Measurements from ENCODE around the gene SMTNL1. TPM values are rescaled to one million over a fixed set of nuclear protein-coding genes. Genes with fewer than 3 reads are reported as not detected.

SMTNL1 gene
- total and polyA plus RNA-seq, 9 of the 15 experiments (the other 6 are each of a cell fraction or from before 2014, with no cell fraction given), result not detected

DNA sequence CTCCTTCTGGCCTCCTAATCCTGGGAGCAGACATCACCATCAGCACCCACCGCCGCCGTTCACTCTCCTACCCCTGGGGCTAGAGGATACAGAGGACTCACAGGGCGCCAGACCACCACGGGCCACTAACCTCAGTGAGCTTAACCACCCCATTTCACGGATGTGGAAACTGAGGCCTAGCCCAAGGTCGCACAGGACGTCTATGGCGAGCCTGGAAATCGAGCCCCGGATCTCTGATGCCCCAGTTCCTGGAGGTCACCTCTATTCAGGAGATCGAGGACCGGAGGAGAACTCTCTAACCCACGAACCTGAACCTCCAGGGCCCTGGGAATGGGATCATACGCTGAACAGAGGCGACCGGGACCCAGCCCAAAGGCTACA, 7.2 kb upstream of the SMTNL1 start (continued):
- TF ChIP-seq, protein P1, sequence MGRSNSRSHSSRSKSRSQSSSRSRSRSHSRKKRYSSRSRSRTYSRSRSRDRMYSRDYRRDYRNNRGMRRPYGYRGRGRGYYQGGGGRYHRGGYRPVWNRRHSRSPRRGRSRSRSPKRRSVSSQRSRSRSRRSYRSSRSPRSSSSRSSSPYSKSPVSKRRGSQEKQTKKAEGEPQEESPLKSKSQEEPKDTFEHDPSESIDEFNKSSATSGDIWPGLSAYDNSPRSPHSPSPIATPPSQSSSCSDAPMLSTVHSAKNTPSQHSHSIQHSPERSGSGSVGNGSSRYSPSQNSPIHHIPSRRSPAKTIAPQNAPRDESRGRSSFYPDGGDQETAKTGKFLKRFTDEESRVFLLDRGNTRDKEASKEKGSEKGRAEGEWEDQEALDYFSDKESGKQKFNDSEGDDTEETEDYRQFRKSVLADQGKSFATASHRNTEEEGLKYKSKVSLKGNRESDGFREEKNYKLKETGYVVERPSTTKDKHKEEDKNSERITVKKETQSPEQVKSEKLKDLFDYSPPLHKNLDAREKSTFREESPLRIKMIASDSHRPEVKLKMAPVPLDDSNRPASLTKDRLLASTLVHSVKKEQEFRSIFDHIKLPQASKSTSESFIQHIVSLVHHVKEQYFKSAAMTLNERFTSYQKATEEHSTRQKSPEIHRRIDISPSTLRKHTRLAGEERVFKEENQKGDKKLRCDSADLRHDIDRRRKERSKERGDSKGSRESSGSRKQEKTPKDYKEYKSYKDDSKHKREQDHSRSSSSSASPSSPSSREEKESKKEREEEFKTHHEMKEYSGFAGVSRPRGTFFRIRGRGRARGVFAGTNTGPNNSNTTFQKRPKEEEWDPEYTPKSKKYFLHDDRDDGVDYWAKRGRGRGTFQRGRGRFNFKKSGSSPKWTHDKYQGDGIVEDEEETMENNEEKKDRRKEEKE (IDR thresholded peaks at IDR 0.05; ENCODE audit: borderline replicate concordance in 1 of 2, control insufficient read depth in 1 of 2, low read depth in 2 of 2, low read length in 1 of 2), result no peak
- 0 out of 2 replicates have a peak, but pooled peaks have one; percentile 19 for TF ChIP-seq ZNF766 (CRISPR knock-in tag; conservative IDR thresholded peaks at IDR 0.05)
- TF ChIP-seq TAF7 (tag; IDR thresholded peaks at IDR 0.05), result no peak
- TF ChIP-seq ZNF324 (CRISPR knock-in tag; IDR thresholded peaks at IDR 0.05), result no peak
- no peak for TF ChIP-seq SMARCA4 (IDR thresholded peaks at IDR 0.05)
- TF ChIP-seq SLC30A9 (CRISPR knock-in tag; IDR thresholded peaks at IDR 0.05), result no peak
- TF ChIP-seq, protein P2, sequence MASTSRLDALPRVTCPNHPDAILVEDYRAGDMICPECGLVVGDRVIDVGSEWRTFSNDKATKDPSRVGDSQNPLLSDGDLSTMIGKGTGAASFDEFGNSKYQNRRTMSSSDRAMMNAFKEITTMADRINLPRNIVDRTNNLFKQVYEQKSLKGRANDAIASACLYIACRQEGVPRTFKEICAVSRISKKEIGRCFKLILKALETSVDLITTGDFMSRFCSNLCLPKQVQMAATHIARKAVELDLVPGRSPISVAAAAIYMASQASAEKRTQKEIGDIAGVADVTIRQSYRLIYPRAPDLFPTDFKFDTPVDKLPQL (IDR thresholded peaks at IDR 0.05; ENCODE audit: extremely low read depth, insufficient read length), result no peak
- TF ChIP-seq, protein P3, sequence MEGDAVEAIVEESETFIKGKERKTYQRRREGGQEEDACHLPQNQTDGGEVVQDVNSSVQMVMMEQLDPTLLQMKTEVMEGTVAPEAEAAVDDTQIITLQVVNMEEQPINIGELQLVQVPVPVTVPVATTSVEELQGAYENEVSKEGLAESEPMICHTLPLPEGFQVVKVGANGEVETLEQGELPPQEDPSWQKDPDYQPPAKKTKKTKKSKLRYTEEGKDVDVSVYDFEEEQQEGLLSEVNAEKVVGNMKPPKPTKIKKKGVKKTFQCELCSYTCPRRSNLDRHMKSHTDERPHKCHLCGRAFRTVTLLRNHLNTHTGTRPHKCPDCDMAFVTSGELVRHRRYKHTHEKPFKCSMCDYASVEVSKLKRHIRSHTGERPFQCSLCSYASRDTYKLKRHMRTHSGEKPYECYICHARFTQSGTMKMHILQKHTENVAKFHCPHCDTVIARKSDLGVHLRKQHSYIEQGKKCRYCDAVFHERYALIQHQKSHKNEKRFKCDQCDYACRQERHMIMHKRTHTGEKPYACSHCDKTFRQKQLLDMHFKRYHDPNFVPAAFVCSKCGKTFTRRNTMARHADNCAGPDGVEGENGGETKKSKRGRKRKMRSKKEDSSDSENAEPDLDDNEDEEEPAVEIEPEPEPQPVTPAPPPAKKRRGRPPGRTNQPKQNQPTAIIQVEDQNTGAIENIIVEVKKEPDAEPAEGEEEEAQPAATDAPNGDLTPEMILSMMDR (IDR thresholded peaks at IDR 0.05 in 2 of 3, conservative IDR thresholded peaks at IDR 0.05 in 1 of 3; ENCODE audit: insufficient read depth in 2 of 3, low read depth in 1 of 3, low read length in 3 of 3), result no peak
- no peak for TF ChIP-seq ZNF445 (CRISPR knock-in tag; IDR thresholded peaks at IDR 0.05; ENCODE audit: low read depth)
- TF ChIP-seq MEIS2 (IDR thresholded peaks at IDR 0.05; ENCODE audit: partially characterized antibody), result no peak
- TF ChIP-seq, protein P4, sequence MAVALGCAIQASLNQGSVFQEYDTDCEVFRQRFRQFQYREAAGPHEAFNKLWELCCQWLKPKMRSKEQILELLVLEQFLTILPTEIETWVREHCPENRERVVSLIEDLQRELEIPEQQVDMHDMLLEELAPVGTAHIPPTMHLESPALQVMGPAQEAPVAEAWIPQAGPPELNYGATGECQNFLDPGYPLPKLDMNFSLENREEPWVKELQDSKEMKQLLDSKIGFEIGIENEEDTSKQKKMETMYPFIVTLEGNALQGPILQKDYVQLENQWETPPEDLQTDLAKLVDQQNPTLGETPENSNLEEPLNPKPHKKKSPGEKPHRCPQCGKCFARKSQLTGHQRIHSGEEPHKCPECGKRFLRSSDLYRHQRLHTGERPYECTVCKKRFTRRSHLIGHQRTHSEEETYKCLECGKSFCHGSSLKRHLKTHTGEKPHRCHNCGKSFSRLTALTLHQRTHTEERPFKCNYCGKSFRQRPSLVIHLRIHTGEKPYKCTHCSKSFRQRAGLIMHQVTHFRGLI (CRISPR knock-in tag; IDR thresholded peaks at IDR 0.05), result no peak
- TF ChIP-seq, protein P5, sequence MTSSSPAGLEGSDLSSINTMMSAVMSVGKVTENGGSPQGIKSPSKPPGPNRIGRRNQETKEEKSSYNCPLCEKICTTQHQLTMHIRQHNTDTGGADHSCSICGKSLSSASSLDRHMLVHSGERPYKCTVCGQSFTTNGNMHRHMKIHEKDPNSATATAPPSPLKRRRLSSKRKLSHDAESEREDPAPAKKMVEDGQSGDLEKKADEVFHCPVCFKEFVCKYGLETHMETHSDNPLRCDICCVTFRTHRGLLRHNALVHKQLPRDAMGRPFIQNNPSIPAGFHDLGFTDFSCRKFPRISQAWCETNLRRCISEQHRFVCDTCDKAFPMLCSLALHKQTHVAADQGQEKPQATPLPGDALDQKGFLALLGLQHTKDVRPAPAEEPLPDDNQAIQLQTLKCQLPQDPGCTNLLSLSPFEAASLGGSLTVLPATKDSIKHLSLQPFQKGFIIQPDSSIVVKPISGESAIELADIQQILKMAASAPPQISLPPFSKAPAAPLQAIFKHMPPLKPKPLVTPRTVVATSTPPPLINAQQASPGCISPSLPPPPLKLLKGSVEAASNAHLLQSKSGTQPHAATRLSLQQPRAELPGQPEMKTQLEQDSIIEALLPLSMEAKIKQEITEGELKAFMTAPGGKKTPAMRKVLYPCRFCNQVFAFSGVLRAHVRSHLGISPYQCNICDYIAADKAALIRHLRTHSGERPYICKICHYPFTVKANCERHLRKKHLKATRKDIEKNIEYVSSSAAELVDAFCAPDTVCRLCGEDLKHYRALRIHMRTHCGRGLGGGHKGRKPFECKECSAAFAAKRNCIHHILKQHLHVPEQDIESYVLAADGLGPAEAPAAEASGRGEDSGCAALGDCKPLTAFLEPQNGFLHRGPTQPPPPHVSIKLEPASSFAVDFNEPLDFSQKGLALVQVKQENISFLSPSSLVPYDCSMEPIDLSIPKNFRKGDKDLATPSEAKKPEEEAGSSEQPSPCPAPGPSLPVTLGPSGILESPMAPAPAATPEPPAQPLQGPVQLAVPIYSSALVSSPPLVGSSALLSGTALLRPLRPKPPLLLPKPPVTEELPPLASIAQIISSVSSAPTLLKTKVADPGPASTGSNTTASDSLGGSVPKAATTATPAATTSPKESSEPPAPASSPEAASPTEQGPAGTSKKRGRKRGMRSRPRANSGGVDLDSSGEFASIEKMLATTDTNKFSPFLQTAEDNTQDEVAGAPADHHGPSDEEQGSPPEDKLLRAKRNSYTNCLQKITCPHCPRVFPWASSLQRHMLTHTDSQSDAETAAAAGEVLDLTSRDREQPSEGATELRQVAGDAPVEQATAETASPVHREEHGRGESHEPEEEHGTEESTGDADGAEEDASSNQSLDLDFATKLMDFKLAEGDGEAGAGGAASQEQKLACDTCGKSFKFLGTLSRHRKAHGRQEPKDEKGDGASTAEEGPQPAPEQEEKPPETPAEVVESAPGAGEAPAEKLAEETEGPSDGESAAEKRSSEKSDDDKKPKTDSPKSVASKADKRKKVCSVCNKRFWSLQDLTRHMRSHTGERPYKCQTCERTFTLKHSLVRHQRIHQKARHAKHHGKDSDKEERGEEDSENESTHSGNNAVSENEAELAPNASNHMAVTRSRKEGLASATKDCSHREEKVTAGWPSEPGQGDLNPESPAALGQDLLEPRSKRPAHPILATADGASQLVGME (CRISPR knock-in tag; IDR thresholded peaks at IDR 0.05), result no peak
- no peak for TF ChIP-seq SREBF1 (IDR thresholded peaks at IDR 0.05; ENCODE audit: borderline replicate concordance, low read depth, low read length)
- no peak for TF ChIP-seq TEAD1 (CRISPR knock-in tag; IDR thresholded peaks at IDR 0.05)
- TF ChIP-seq CHCHD3 (CRISPR knock-in tag; IDR thresholded peaks at IDR 0.05), result no peak

All from K562 (cell line).